Esophagus muscularis mucosa (tissue), 4 donors: ENCODE results near the gene DPM1. TPM values are rescaled to one million over a fixed set of nuclear protein-coding genes. Genes with fewer than 3 reads are reported as not detected.

Experiments used
- DNase-seq: peaks from one replicate; pipeline ENCODE4 v3.0.0-alpha.2; 2017; ENCODE audit errors: extremely low spot score
- H3K27ac ChIP-seq, 4 donors: fragments of 200-600 bp; sonication (generic); replicated peaks in 1 of 4; 1 replicate in 3 of 4; 2 replicates in 1 of 4; pipeline ENCODE4 v1.5.1; 2016 to 2019; ENCODE audit warnings: mild to moderate bottlenecking in 1 of 4
- H3K27me3 ChIP-seq, 4 donors: fragments of 200-600 bp; sonication (generic); one replicate each; pipeline versions ENCODE4 v1.5.1 to v1.6.0; 2016 to 2019
- H3K36me3 ChIP-seq, 4 donors: fragments of 200-600 bp; sonication (generic); one replicate each; pipeline ENCODE4 v1.5.1; 2016 to 2019
- H3K4me1 ChIP-seq, 4 donors: fragments of 200-600 bp; sonication (generic); one replicate each; pipeline ENCODE4 v1.5.1; 2016 to 2019
- H3K4me3 ChIP-seq, 4 donors: fragments of 200-600 bp; sonication (generic); 1 replicate in 2 of 4; 2 replicates in 2 of 4; pipeline ENCODE4 v1.5.1; 2016 to 2019; ENCODE audit warnings: mild to moderate bottlenecking in 4 of 4, moderate library complexity in 1 of 4
- H3K9me3 ChIP-seq, 4 donors: fragments of 200-600 bp; sonication (generic); 1 replicate in 3 of 4; 2 replicates in 1 of 4; pipeline ENCODE4 v1.5.1; 2016 to 2019
- CTCF ChIP-seq, 3 experiments: fragments of 200-600 bp in 2 of 3; fragments of 450-650 bp in 1 of 3; sonication (generic) in 2 of 3; IDR thresholded peaks; one replicate each; pipeline ENCODE4 v1.5.1; 2017 to 2019; ENCODE audit warnings: antibody characterized with exemption in 3 of 3, mild to moderate bottlenecking in 2 of 3, moderate library complexity in 1 of 3
- EP300 ChIP-seq: sonication (generic); formaldehyde crosslinking; IDR thresholded peaks from one replicate; pipeline ENCODE4 v1.6.1; 2017; ENCODE audit warnings: antibody characterized with exemption
- POLR2A ChIP-seq: fragments of 450-650 bp; IDR thresholded peaks from one replicate; pipeline ENCODE4 v1.6.1; 2017; ENCODE audit warnings: antibody characterized with exemption, moderate library complexity, mild to moderate bottlenecking, low read depth
- POLR2AphosphoS5 ChIP-seq, 2 donors: sonication (generic); formaldehyde crosslinking; IDR thresholded peaks; one replicate each; pipeline ENCODE4 v1.6.1; 2017; ENCODE audit warnings: antibody characterized with exemption in 2 of 2
- WGBS: methylation state at CpG from one replicate; pipeline ENCODE4 v1.1.5; 2018; 5-methylcytosine and 5-hydroxymethylcytosine counted together
- intact Hi-C: fragments of 100-400 bp; cut with DNase I; formaldehyde crosslinking; loops from one replicate; pipeline ENCODE4 v1.15.1; 2023
- total RNA-seq, 4 donors: library from RNA; depleted of rRNA; stranded (reverse); fragments of >200 nt; gene quantifications; one replicate each; pipeline versions ENCODE4 v1.1.0 to v1.2.1, GENCODE V29; 2016

DPM1 gene
- total RNA-seq, 4 donors from 2014 or later = 33.6 to 56.3 (median 41.7) TPM

- Histone ChIP-seq H3K4me3 (no peak overlapping the region), H3K27ac (no peak overlapping the region), H3K27me3 (peaks cover 0 to 4% (median 0%) of the 10 kb centered on the region in 4 donors), H3K36me3 (peaks cover 14 to 56% (median 42%) of the 10 kb centered on the region in 4 donors), H3K9me3 (no peaks in the 10 kb centered on the region), H3K4me1 (peaks cover 13 to 26% (median 21%) of the 10 kb centered on the region in 4 donors)
- DNase-seq = no peak
- intact Hi-C loops = loop anchor here (5.0 kb wide), 1 partner anchor 116 kb away; no protein-coding TSS in a partner anchor
- TF ChIP-seq POLR2A (no peak), CTCF (IDR thresholded peaks at IDR 0.05) (no peak), POLR2AphosphoS5 (IDR thresholded peaks at IDR 0.05) (no peak), EP300 (no peak)
- 86% methylated on average over 1 of the region's 1 CpG for WGBS
Measured at GRCh38 chr20:50933589-50933988, 24.7 kb downstream of the DPM1 start.

- Histone ChIP-seq H3K27me3 (peaks cover 0 to 4% (median 0%) of the 10 kb centered on the region in 4 donors), H3K36me3 (peaks cover 14 to 58% (median 34%) of the 10 kb centered on the region in 4 donors), H3K9me3 (no peaks in the 10 kb centered on the region), H3K4me3 (no peak overlapping the region), H3K4me1 (peaks cover 21 to 33% (median 29%) of the 10 kb centered on the region in 4 donors), H3K27ac (peak overlapping the region in 1 of 4 donors; percentile 98)
- WGBS = 55% methylated on average over 1 of the region's 1 CpG
- intact Hi-C loops = loop anchor here (5.0 kb wide), 1 partner anchor 115 kb away; no protein-coding TSS in a partner anchor
- no peak for TF ChIP-seq POLR2AphosphoS5 (IDR thresholded peaks at IDR 0.05)
- TF ChIP-seq POLR2A = no peak
- no peak for TF ChIP-seq EP300
- TF ChIP-seq CTCF (IDR thresholded peaks at IDR 0.05) = no peak
- no peak for DNase-seq
Measured at GRCh38 chr20:50932691-50933280, 25.5 kb downstream of the DPM1 start.

- Histone ChIP-seq H3K4me3 (peak overlapping the region; percentile 73 to 94 (median 87)), H3K4me1 (peaks cover 26 to 40% (median 37%) of the 10 kb centered on the region in 4 donors), H3K36me3 (peaks cover 14 to 51% (median 29%) of the 10 kb centered on the region in 4 donors), H3K27ac (peak overlapping the region; percentile 98 to 99 (median 98)), H3K9me3 (no peaks in the 10 kb centered on the region), H3K27me3 (peaks cover 0 to 4% (median 0%) of the 10 kb centered on the region in 4 donors)
- 58% methylated on average over 4 of the region's 6 CpGs for WGBS
- intact Hi-C loops = loop anchor here (5.0 kb wide), 1 partner anchor 115 kb away; no protein-coding TSS in a partner anchor
- TF ChIP-seq POLR2AphosphoS5 (IDR thresholded peaks at IDR 0.05) (no peak), CTCF (IDR thresholded peaks at IDR 0.05) (no peak), POLR2A (no peak), EP300 (no peak)
- DNase-seq = no peak
Measured at GRCh38 chr20:50932016-50932485, 26.3 kb downstream of the DPM1 start.

GRCh38 chr20:50931306-50932015, 26.9 kb downstream of the DPM1 start, which contains the start of gene ADNP:
Gene ADNP, minus strand, starts transcription at chr20:50931437. Its CDS starts 27,441 bp downstream, at chr20:50903996.
- H3K27ac ChIP-seq = peak within 1 kb of the TSS; percentile 98 to 99 (median 98)
- peaks cover 26 to 46% (median 43%) of the 10 kb centered on the region in 4 donors for H3K4me1 ChIP-seq
- peak; percentile 98 for DNase-seq
- peaks cover 14 to 45% (median 26%) of the 10 kb centered on the region in 4 donors for H3K36me3 ChIP-seq
- H3K27me3 ChIP-seq = peaks cover 0 to 4% (median 0%) of the 10 kb centered on the region in 4 donors
- no peaks in the 10 kb centered on the region for H3K9me3 ChIP-seq
- intact Hi-C loops = loop anchor here (2.0 to 5.0 kb wide), 2 partner anchors 114 to 137 kb away; partner anchors contain the start of gene BCAS4
- H3K4me3 ChIP-seq = peak within 1 kb of the TSS; percentile 73 to 94 (median 87)
- WGBS = 3% methylated on average over 9 of the region's 58 CpGs
- peak; percentile 44 for TF ChIP-seq POLR2A
- peak; percentile 67 to 75 (median 69) for TF ChIP-seq CTCF (IDR thresholded peaks at IDR 0.05)
- no peak for TF ChIP-seq EP300
- TF ChIP-seq POLR2AphosphoS5 (IDR thresholded peaks at IDR 0.05) = peak; percentile 85 to 89
